Fibroblast of skin of abdomen (primary cell): ENCODE data around the gene CBLIF. TPM values are rescaled to one million over a fixed set of nuclear protein-coding genes. Genes with fewer than 3 reads are reported as not detected.
"Not testable (repeated sequence)": the region's sequence is repeated elsewhere in the genome, so short reads cannot be mapped to it uniquely, and the experiment has no call there.

Source experiments
- DNase-seq: peaks from one replicate; pipeline ENCODE4 v3.0.0-alpha.2; 2013
- polyA plus RNA-seq, 2 experiments: library from polyadenylated mRNA; unstranded; fragments of 120-200 nt; gene quantifications; one replicate each; pipeline ENCODE4 v1.2.1, GENCODE V29; 2013; ENCODE audit not compliant: insufficient read length in 2 of 2

The CBLIF gene
- polyA plus RNA-seq (2013, experiment 1 of 2; ENCODE audit: insufficient read length) = not detected
- polyA plus RNA-seq (2013, experiment 2 of 2; ENCODE audit: insufficient read length) = not detected

DNA sequence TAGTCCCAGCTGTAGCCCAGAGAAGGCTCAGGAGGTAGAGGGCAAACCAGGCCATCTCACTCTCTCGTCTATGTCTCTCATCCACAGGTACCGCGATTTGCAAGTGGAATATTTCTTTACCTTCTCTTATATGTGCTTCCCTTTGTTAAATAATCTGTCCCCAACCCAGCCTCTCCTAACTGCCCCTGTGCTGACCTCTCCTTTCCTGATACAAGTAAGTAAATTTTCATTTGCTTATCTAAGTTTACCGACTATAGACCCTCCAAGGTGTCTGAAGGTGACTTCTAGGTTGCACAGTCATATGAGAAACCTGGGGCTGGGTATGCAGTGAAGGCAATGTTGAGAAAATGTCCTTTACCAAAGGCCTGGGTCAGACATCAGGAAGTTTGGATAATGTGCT lies at the start of gene CBLIF:
Gene CBLIF (minus strand): TSS at position 101 of the 400 bp plus-strand sequence. CDS start 46 bp downstream, at position 55.
- no peak for DNase-seq

DNA sequence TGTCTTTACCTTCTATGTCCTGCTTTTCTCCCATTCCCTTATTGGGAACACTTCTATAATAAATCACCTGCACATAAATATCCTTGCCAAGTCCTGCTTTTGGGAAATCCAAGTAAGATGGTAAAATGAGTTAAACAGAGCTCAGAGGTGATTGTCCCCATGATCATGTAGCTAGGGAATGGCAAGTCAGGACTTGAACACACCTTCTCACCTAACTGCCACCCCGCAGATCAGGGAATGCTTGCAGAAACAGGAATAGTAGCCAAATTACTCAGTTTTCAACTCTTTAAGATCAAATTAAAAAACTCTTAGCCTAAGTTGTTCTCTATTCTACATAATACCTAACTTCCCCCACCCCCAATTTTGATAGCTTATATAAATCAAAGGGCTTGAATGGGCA lies 49.3 kb upstream of the CBLIF start:
- no peak for DNase-seq

DNA sequence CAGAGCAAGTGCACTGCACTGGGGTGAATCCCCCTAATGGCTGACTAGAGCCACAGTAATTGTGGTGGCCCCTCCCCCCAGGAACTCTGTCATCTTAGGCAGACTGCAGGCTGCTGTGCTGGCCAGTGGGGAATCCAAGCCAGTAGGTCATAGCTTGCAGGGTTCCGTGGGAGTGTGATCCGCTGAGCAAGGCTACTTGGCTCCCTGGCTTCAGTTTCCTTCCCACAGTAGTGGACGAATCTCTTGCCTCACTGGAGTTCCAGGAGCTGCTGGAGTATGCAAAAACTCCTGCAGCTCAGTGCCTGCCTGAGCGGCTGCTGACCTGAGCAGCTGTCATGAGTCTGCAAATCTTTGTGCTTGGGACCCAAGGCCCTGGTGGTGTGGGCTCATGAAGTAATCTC lies 46.5 kb upstream of the CBLIF start:
- DNase-seq = no peak

DNA sequence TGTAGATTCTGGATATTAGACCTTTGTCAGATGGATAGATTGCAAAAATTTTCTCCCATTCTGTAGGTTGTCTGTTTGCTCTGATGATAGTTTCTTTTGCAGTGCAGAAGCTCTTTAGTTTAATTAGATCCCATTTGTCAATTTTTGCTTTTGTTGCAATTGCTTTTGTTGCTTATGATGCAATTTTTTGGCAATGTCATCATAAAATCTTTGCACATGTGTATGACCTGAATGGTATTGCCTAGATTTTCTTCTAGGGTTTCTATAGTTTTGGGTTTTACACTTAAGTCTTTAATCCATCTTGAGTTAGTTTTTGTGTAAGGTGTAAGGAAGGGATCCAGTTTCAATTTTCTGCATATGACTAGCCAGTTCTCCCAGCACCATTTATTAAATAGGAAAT lies 41.9 kb upstream of the CBLIF start:
- not testable (repeated sequence) for DNase-seq

DNA sequence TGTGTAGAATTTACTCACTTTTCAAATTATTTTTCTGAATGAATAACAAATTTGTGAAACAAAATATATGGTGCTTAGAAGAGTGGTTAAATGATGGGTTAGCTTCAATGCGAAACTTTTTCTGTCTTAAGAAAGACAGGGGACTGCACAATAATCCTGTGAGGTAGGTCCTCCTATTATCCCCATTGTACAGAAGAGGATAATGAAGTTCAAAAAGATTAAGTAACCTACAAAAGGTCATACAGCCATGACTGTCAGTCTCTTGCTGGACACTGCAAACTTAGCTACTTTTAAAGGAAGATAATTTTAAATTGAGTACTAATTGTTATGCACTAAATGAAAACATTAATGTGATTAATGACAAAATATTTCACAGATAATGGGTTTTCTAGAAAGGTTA lies 38.3 kb upstream of the CBLIF start:
- DNase-seq = no peak

DNA sequence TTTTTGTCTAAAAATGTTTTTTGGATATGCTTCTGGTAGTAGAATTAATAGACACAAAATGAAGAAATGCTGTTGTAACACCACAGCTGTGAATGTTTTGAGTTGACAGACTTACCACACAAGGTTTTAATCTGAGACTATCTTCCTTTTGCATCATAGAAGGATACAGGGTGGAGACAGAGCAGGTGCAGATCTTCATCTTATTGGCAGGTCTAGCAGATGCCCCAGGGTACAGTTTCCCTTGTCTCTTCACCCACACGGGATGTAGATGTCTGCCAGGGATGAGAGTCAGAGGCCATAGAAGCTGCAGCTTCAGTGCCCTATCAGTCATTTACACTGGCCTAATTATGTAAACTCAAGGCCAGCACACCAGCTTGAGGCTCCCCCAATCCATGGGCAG lies 34.3 kb upstream of the CBLIF start:
- no peak for DNase-seq

DNA sequence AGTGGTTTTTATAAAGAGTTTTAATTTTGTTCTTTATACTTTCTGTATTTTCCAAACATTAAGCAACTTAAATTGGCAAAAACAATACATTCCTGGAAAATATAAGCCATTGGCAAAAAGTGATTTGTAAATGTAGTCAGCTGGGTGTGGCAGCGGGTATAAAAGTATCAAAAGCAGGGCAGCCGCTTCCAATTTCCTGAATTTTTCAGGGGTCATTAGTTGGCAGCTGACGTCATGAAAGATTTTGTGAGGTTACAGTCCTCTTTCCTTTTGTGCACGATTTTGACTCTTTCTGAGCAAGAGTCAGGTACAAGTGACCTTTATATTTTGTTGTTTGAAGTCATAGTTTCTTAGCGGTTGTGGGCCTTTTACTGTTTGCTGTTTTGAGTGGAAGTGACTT lies 33.3 kb upstream of the CBLIF start, which contains the start of gene OOSP3:
Gene OOSP3 (plus strand): TSS at position 208 of the 400 bp plus-strand sequence. CDS start 27 bp downstream, at position 235.
- no peak for DNase-seq

DNA sequence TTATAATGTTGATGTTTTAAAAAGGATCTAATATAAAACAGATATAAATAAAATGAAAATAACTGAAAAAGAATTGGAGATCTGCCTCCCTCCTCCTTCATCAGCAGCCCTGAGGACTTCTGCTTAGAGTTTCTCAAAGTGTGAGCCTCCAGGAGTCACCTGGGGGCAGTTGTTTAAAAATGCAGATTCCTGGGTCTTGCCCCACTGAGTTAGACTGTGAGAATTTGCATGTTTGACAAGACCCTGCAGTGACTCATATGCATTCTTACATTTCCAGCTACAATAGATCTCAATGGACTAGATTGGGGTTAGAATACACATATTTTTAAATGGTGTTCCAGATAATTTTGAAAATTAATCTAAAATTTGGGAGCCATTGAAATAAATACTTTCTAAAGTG lies 32.5 kb upstream of the CBLIF start:
- no peak for DNase-seq

DNA sequence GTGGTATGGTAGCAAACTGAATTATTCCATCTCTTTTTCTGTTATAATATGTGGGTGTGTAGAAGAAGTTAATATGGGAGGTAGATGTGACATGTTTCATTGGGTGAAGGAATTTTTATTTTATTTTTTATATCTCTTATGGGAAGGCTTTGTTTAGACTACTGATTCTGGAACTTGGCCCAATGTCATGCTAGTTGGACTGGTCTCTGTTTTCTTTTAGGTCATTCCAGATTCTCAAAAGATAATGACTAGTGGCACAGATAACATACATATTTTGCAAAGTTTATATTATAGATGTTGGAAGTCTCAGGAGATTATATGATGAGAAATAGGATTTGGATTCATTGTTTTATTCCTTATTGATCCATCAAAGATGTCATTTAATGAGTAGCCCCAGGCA lies 32.0 kb upstream of the CBLIF start:
- no peak for DNase-seq

DNA sequence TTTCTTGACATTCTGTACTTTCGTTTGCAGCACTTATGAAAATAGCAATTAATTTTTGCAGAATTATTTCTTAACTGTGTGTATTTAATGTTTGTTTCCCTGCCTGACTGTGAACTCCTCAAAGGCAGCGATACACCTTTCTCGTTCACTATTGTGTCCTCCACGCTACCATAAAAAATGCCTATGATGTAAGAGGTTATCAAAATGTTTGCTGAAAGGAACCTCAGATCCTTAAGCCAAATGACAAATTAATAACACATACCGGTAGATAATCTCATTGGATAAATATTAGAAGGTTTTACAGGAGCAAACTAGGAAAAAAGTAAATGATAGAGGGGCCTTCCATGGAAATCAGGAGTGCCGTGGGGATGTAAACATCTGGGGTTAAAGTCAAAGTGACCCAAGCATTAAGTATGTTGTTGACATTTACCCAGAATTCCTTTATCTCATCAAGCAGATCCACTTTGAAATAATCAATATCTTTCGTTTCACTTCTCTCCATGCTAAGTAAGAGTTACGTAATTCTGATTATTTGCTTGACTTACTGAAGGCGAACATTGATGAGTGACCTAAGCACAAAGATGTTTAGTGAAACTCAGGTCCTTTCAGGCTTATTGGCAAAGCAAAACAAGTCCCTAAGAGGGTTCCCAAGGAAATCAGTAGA lies 30.7 kb upstream of the CBLIF start:
- no peak for DNase-seq

DNA sequence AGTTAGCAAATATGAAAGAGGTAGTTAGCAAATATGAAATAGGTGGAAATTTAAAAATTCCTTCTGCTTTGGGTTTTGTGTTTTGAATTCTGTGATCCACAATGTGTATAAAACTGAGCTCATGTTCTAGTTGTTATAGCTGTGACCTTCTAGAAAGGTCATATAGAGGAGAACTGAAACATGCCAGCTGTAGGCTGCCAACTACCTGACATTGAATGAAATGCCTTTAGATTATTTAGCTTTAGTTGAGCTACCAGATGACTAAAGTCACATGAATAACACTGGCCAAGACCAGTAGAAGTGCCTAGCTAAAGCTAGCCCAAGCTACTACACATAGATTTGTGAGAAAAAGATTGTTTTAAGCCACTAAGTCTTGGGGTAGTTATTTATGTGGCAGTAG lies 26.8 kb upstream of the CBLIF start:
- DNase-seq = no peak

DNA sequence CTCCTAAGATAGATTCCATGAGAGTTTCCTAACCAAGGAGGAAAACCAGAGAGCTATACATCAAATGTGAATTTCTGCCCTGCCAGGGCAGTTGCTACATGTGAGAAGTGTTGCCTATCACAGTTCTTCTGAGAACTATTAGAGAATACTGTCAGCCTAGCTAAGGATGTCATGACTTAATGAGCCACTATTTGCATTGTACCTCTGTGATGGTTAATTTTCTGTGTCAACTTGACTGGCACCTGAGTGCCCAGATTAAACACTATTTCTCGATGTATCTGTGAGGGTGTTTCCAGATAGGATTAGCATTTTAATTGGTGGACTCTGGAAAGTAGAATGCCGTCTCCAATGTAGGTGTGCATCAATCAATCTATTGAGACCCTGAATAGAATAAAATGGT lies 22.6 kb upstream of the CBLIF start:
- DNase-seq = no peak

DNA sequence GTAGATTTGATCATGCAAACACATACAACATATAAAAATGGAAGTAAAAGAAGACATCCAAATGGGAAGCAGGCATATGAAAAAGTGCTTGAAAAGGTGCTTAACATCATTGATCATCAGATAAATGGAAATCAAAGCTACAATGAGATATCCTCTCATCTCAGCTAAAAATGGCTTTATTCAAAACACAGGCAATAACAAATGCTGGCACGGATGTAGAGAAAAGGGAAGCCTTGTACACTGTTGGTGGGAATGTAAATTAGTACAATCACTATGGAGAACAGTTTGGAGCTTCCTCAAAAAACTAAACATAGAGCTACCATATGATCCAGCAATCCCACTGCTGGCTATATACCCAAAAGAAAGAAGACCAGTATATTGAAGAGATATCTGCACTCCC lies 21.5 kb upstream of the CBLIF start:
- DNase-seq = no peak

DNA sequence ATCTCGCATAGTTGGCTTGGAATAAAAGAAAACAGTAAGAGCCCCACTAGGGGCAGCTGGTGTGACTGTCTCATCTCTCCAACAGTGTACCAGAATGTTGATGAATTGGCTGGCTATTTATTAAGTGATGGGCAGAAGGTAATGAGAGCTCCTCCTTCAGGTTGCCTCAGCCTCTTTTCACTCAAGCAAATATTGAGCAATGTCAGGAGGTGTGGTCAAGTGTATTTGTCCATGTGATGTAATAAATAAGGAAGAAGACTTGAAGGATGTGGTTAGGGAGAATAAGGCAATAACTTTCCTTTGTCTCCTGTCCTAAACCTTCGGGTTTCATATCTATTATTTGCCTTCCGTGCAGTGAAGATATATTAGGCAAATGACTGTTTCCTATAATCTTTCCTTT lies 21.1 kb upstream of the CBLIF start, which contains the start of gene TCN1:
Gene TCN1 (minus strand): TSS at position 91 of the 400 bp plus-strand sequence. CDS start 17 bp downstream, at position 74.
- DNase-seq = no peak

DNA sequence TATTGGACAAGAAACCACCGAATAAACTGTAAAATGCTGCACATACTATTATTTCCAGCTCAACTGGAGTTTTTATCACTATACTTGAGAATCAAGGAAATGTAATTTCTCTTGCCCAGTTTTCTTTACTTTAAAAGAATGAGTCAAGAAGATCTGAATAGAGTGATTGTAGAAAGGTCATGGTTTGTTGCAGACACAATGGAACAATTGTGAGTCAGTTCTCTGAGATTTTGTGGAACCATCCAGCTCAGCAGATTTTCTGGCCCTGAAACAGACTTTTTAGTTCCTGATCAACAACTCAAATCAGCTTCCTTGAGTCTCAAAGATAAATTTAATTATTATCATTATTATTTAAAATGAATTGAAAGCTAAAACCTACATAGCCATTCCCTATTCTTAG lies 19.7 kb upstream of the CBLIF start:
- no peak for DNase-seq

DNA sequence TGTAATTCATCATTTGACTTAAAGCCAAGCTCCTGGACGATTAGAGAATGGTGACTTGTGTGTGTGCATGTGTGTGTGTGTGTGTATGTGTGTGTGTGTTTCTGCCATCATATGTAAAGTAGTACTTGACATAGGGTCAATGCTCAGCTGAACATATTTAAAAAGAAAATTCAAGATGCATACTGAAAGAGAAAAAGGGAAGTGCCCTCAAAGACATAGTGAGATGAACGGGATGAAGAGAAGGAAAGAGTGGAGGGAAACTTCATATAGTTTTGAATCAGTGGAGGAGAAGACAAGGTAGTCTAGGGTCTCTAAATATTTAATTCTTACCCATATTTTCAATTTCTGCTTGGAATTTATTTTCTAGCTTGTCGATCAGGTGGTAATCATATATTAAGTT lies 17.0 kb upstream of the CBLIF start:
- no peak for DNase-seq

DNA sequence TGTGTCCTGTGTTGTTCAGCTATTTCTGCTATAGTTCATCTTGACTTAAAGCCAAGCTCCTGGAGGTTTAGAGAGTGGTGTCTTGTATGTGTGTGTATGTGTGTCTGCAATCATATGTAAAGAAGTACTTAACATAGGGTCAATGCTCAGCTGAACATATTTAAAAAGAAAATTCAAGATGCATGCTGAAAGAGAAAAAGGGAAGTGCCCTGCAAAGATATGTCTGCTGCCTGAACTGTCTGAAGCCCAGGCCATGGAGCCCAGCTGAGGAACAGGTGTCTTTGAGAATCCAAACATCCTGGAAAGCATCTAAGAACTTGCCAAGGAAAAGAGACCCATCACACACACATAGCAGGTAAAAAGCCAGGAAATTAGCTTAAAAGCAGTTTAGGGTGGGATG lies 14.4 kb upstream of the CBLIF start:
- no peak for DNase-seq

DNA sequence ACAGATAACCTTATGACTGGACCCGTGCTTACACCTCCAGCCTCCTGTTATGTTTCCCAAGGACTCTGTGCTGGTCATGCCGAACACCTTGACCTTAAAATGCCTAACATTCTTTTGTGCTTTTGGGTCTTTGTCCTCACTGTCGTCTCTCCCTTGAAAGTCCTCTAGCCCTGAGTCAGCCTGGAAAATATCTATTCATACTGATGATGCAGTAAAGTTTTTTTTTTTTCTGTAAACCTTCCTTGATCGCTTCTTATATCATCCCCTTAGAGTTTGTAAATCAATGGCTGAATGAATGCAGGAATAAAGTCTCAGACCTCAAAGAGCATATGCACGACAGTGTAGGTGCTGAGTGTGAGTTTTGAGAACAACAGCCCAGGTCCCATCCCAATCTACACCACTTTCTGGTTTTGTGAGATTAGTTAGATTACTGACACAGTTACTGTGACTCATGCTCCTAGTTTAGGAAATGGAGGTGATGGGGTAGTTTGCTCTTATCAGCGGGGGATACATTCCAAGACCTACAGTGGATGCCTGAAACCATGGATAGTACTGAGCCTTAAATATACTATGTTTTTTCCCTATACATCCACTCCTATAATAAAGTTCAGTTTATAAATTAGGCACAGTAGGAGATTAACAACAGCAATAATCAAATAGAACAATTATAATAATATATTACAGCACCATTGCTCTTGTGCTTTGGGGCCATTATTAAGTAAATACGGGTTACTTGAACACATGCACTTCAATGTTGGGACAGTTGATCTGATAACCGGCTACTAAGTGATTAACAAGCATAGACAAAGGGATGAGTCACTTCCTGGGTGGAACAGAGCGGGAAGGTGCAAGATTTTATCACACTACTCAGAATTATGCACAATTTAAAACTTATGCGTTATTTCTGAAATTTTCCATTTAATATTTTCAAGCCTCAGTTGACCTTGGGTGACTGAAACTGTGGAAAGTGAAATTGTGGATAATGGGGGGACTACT lies 12.4 kb upstream of the CBLIF start:
- DNase-seq = no peak

DNA sequence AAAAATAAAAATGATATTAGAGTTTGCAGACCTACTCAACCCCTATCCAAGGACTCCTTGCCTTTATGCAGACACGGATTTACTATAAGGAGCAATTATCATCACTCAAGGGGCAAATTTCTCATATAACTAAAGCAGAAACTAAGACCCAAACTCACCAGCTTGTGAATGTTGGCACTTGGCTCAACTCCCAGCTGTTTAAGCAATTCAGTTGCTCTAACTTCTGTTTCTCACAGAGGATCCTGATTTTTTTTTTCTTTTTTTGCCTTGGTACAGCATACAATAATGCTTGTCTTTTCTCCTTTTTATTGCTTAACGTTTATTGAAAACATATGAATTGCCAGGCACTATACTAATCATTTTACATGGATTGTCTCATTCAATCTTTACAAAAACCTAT lies 9.6 kb upstream of the CBLIF start:
- no peak for DNase-seq

DNA sequence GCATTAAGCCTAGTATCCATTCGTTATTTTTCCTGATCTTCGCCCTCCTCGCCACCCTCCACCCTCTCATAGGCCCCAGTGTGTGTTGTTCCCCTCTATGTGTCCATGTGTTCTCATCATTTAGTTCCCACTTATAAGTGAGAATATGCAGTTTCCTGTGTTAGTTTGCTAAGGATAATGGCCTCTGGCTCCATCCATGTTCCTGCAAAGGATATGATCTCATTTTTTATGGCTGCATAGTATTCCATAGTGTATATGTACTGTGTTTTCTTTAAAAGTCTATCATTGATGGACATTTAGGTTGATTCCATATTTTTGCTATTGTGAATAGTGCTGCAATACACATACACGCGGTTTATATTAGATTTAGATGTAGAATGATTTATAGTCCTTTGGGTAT lies 6.1 kb upstream of the CBLIF start:
- not testable (repeated sequence) for DNase-seq

DNA sequence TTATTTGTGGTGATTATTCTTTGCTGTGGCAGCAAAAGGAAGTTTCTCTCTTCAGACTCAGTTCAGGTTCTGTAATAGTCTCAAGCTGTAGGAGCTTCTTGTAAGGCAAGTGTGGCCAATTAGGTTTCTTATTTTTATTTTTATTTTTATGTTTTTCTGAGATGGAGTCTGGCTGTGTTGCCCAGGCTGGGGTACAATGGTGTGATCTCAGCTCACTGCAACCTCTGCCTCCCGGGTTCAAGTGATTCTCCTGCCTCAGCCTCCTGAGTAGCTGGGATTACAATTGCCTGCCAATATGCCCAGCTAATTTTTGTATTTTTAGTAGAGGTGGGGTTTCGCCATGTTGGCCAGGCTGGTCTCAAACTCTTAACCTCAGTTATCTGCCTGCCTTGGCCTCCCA lies 4.3 kb upstream of the CBLIF start:
- not testable (repeated sequence) for DNase-seq

DNA sequence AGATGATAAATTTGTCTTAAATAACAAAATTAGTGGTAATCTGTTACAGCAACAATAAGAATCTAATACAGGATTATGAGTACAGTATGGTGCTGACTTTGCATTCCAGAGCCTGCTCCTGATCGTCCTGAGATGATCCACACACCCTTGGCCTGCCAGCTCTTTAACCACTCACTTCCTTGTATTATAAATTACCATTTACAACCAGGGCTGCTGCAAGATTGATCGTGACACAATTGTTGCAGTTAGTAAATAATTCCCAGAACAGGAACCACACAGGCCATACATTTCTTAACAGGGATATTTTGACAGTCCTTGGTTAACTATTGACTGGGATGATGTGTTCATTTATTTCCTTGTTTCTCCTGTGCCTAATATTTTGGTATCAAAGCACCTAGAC lies 3.8 kb upstream of the CBLIF start:
- no peak for DNase-seq

DNA sequence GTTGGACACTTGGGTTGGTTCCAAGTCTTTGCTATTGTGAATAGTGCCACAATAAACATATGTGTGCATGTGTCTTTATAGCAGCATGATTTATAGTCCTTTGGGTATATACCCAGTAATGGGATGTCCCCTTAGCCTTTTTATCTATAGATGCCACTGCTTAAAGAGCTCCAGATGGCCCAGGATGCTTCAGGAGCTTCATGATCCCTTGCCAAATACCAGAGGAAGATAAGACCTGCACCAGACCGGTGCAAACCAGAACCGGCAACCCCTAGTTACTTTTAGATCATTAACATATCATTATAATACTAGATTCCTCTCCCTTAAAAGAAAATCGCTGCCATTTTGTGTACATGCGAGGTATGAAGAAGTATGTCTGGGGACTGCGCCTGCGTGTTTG lies 3.1 kb upstream of the CBLIF start:
- DNase-seq = not testable (repeated sequence)

DNA sequence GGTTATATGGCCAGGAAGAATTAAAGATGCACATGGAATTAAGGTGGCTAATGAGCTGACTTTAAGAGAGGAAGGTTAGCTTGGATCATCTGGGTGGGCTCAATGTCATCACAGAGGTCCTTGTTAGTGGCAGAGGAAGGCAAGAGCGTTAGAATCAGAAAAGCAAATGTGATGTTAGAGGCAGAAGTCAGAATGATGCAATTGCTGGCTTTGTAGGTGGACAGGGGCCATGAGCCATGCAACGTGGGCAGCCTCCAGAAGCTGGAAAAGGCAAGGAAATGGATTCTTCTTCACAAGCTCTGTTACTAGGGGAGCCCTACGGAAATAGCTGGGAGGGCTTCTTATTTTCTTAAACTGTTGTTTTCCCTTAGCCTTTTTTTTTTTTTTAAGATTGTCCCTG lies 2.3 kb upstream of the CBLIF start:
- DNase-seq = no peak
